Fibroblast of peridontal ligament (primary cell): ENCODE results near the gene TRAPPC5.

ENCODE experiments used
- DNase-seq: peaks from one replicate; pipeline ENCODE4 v3.0.0-alpha.2; 2010; ENCODE audit errors: extremely low read depth

Gene TRAPPC5

GRCh38 chr19:7676376-7676775 is 4.3 kb upstream of the TRAPPC5 start:
- DNase-seq: no peak

- no peak for DNase-seq
Measured at GRCh38 chr19:7676854-7677253, 3.8 kb upstream of the TRAPPC5 start, which contains the start of gene MCEMP1. MCEMP1 (plus strand) TSS chr19:7677090; CDS start chr19:7677121, 31 bp downstream.

GRCh38 chr19:7677669-7678311 is 2.8 kb upstream of the TRAPPC5 start:
- DNase-seq: no peak

- no peak for DNase-seq
Measured at GRCh38 chr19:7678971-7679751, 1.5 kb upstream of the TRAPPC5 start.

- DNase-seq: no peak
Measured at GRCh38 chr19:7679771-7680605, 645 bp upstream of the TRAPPC5 start.

GRCh38 chr19:7681340-7682174 is 924 bp downstream of the TRAPPC5 start:
- DNase-seq: peak; percentile 68

- DNase-seq: no peak
Measured at GRCh38 chr19:7682175-7682855, 1.7 kb downstream of the TRAPPC5 start.

- DNase-seq: no peak
Measured at GRCh38 chr19:7685546-7686445, 5.2 kb downstream of the TRAPPC5 start.

- DNase-seq: no peak
Measured at GRCh38 chr19:7687177-7687576, 6.5 kb downstream of the TRAPPC5 start.

GRCh38 chr19:7689165-7689564 is 8.5 kb downstream of the TRAPPC5 start:
- no peak for DNase-seq

GRCh38 chr19:7690779-7691258 is 10.2 kb downstream of the TRAPPC5 start:
- no peak for DNase-seq

- no peak for DNase-seq
Measured at GRCh38 chr19:7691497-7691896, 10.9 kb downstream of the TRAPPC5 start.

GRCh38 chr19:7692417-7693088 is 11.9 kb downstream of the TRAPPC5 start:
- DNase-seq: no peak

- no peak for DNase-seq
Measured at GRCh38 chr19:7694499-7694898, 13.9 kb downstream of the TRAPPC5 start.

- no peak for DNase-seq
Measured at GRCh38 chr19:7697721-7698287, 17.2 kb downstream of the TRAPPC5 start.

- no peak for DNase-seq
Measured at GRCh38 chr19:7698583-7698982, 17.9 kb downstream of the TRAPPC5 start.

GRCh38 chr19:7699003-7699402 is 18.4 kb downstream of the TRAPPC5 start:
- no peak for DNase-seq
